Measurements from ENCODE around the gene ANTKMT.

The ANTKMT gene

DNA sequence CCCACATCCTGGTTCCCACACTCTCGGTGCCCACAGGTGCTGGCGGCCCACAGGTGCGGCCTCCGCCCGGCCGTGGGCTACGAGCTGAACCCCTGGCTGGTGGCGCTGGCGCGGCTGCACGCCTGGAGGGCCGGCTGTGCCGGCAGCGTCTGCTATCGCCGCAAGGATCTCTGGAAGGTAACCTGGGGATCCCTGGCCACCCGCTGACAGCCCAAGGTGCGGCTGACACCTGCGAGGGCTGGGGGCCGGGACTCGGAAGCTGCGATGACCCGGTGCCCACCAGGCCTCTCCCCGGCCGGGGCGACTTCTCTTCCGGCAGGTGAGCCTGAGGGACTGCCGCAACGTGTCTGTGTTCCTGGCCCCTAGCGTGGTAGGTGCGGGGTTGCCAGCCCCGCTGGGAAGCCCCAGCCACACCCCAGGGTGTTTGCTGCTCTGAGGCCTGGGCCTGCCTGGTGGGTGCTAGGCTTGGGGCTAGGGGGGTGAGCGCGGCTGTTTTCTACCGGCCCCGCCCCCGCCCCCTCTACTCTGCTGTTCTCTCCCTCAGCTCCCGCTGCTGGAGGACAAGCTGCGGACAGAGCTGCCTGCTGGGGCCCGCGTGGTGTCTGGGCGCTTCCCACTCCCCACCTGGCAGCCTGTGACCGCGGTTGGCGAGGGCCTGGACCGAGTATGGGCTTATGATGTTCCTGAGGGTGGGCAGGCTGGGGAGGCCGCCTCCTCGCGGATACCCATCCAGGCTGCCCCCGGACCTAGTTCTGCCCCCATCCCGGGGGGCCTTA lies 1.0 kb downstream of the ANTKMT start:
- ATAC-seq (ENCODE audit: low read depth) = no peak
- H3K36me3 ChIP-seq (ENCODE audit: low read depth) = peaks cover under 1% of the 10 kb centered on the region; the same call in 1 of the 2 replicates
- no peaks in the 10 kb centered on the region for H3K27me3 ChIP-seq (ENCODE audit: insufficient read depth, poor library complexity, severe bottlenecking)
- peaks cover 3% of the 10 kb centered on the region for H3K4me1 ChIP-seq (ENCODE audit: insufficient read depth, poor library complexity, severe bottlenecking)
- no peak for DNase-seq (ENCODE audit: low spot score)
- no peaks in the 10 kb centered on the region for H3K9me3 ChIP-seq (ENCODE audit: severe bottlenecking)
- peak overlapping the region; percentile 85 for H3K27ac ChIP-seq (ENCODE audit: poor library complexity, severe bottlenecking)
- H3K4me3 ChIP-seq (ENCODE audit: severe bottlenecking) = peak overlapping the region; percentile 73
- TF ChIP-seq, protein P1, sequence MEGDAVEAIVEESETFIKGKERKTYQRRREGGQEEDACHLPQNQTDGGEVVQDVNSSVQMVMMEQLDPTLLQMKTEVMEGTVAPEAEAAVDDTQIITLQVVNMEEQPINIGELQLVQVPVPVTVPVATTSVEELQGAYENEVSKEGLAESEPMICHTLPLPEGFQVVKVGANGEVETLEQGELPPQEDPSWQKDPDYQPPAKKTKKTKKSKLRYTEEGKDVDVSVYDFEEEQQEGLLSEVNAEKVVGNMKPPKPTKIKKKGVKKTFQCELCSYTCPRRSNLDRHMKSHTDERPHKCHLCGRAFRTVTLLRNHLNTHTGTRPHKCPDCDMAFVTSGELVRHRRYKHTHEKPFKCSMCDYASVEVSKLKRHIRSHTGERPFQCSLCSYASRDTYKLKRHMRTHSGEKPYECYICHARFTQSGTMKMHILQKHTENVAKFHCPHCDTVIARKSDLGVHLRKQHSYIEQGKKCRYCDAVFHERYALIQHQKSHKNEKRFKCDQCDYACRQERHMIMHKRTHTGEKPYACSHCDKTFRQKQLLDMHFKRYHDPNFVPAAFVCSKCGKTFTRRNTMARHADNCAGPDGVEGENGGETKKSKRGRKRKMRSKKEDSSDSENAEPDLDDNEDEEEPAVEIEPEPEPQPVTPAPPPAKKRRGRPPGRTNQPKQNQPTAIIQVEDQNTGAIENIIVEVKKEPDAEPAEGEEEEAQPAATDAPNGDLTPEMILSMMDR (IDR thresholded peaks at IDR 0.05; ENCODE audit: poor library complexity, severe bottlenecking) = no peak

GRCh38 chr16:722835-723633 lies 2.1 kb downstream of the ANTKMT start:
- ATAC-seq (ENCODE audit: low read depth) = no peak
- H3K27ac ChIP-seq (ENCODE audit: poor library complexity, severe bottlenecking) = no peak overlapping the region
- no peaks in the 10 kb centered on the region for H3K36me3 ChIP-seq (ENCODE audit: low read depth)

DNA sequence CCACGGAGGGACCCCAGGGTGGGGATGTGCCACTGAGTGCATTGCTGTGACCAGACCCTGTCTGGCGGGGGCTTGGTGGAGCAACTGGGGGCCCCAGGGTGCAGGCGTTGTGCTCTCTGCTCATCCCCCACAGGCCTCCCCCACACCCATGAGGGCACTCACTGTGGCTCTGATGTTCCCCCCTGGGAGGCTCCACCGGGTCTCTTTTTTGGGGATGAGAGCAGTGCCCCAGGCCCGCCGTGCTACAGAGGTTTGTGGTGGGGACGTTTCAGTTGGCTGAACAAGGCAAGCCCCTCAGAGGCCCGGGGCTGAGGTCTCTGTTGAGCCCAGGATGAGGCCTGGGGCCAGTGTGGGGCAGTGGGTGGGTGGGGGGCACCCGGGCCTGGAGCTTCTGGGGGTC lies 2.7 kb downstream of the ANTKMT start:
- Histone ChIP-seq H3K4me3 (ENCODE audit: severe bottlenecking) (no peak overlapping the region), H3K36me3 (ENCODE audit: low read depth) (no peaks in the 10 kb centered on the region), H3K4me1 (ENCODE audit: insufficient read depth, poor library complexity, severe bottlenecking) (peaks cover 3% of the 10 kb centered on the region), H3K27me3 (ENCODE audit: insufficient read depth, poor library complexity, severe bottlenecking) (no peaks in the 10 kb centered on the region), H3K27ac (ENCODE audit: poor library complexity, severe bottlenecking) (no peak overlapping the region), H3K9me3 (ENCODE audit: severe bottlenecking) (no peaks in the 10 kb centered on the region)
- TF ChIP-seq, protein P1 (IDR thresholded peaks at IDR 0.05; ENCODE audit: poor library complexity, severe bottlenecking) = no peak
- ATAC-seq (ENCODE audit: low read depth) = no peak
- no peak for DNase-seq (ENCODE audit: low spot score)

More at GRCh38 chr16:722835-723633, 2.1 kb downstream of the ANTKMT start:
- Histone ChIP-seq H3K27me3 (ENCODE audit: insufficient read depth, poor library complexity, severe bottlenecking) (no peaks in the 10 kb centered on the region), H3K4me1 (ENCODE audit: insufficient read depth, poor library complexity, severe bottlenecking) (peaks cover 3% of the 10 kb centered on the region), H3K9me3 (ENCODE audit: severe bottlenecking) (no peaks in the 10 kb centered on the region), H3K4me3 (ENCODE audit: severe bottlenecking) (no peak overlapping the region)
- TF ChIP-seq, protein P1 (IDR thresholded peaks at IDR 0.05; ENCODE audit: poor library complexity, severe bottlenecking) = no peak
- no peak for DNase-seq (ENCODE audit: low spot score)

DNA sequence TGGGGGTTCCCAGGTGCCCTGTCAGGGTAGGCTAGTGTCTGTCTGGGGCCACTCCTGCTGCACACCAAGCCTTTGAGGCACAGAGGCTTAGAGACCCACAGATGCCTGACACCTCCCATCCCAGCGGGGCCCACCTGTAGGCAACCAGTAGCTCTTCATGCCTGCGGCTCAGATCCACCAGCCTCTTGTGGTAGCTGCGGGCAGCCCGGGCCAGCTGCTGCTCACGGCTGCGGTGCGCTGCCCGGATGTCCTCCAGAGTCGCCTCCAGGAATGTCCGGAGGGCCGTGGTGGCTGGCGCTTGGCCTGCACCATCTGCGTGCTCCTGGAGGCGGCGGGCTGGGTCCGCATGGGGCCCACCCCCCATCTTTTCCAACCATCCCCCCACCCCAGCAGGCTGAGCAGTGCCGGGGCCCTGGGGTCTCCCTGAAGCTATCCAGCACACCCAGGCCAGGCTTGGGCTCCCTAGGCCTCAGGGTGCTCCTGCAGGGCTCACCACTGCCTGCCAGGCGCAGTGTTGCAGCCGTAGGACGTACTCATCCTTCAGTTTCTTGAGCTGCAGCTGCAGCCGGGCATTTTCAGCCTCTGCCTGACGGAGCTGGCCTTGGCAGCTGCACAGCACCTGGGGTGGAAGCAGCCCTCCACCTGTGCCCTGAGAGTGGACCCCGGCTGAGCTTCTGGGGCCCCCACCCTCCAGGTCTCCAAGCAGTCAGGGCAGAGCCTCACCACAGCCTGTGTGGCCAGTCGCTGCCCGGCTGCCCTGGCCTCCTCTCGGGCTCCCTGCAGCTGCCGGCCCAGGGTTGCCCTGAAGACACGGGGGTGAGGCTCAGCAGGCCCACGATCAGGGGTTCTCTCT lies 3.5 kb downstream of the ANTKMT start:
- Histone ChIP-seq H3K9me3 (ENCODE audit: severe bottlenecking) (no peaks in the 10 kb centered on the region), H3K4me3 (ENCODE audit: severe bottlenecking) (no peak overlapping the region), H3K27me3 (ENCODE audit: insufficient read depth, poor library complexity, severe bottlenecking) (no peaks in the 10 kb centered on the region), H3K36me3 (ENCODE audit: low read depth) (no peaks in the 10 kb centered on the region), H3K4me1 (ENCODE audit: insufficient read depth, poor library complexity, severe bottlenecking) (peaks cover 3% of the 10 kb centered on the region), H3K27ac (ENCODE audit: poor library complexity, severe bottlenecking) (no peak overlapping the region)
- DNase-seq (ENCODE audit: low spot score) (no peak), ATAC-seq (ENCODE audit: low read depth) (no peak)
- TF ChIP-seq, protein P1 (IDR thresholded peaks at IDR 0.05; ENCODE audit: poor library complexity, severe bottlenecking) = no peak

Measured in RWPE2 (cell line).